Measurements from ENCODE around the gene ZNF516.

Gene ZNF516

DNA sequence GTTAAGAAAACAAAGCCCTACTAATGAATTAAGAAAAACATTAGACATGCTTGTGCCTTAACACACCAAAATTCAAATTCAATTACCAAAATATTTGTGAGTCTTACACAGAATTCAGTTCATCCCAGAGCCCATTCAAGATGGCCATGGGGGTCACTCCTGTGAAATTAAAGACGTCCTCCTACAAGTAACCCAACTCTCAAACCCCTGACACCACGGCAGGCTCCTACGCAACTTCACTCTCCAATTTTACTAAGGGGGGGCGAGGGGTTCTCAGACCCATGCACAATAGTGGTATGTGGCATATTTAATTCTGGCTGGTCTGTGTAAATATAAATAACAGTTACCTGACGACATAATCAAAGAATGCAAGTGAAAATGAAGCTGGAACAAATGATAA is 5.0 kb downstream of the ZNF516 start:
- TF ChIP-seq, protein P1, sequence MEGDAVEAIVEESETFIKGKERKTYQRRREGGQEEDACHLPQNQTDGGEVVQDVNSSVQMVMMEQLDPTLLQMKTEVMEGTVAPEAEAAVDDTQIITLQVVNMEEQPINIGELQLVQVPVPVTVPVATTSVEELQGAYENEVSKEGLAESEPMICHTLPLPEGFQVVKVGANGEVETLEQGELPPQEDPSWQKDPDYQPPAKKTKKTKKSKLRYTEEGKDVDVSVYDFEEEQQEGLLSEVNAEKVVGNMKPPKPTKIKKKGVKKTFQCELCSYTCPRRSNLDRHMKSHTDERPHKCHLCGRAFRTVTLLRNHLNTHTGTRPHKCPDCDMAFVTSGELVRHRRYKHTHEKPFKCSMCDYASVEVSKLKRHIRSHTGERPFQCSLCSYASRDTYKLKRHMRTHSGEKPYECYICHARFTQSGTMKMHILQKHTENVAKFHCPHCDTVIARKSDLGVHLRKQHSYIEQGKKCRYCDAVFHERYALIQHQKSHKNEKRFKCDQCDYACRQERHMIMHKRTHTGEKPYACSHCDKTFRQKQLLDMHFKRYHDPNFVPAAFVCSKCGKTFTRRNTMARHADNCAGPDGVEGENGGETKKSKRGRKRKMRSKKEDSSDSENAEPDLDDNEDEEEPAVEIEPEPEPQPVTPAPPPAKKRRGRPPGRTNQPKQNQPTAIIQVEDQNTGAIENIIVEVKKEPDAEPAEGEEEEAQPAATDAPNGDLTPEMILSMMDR (IDR thresholded peaks at IDR 0.05; ENCODE audit: extremely low read depth, missing control alignments): no peak
- no peak for DNase-seq (ENCODE audit: low spot score)

DNA sequence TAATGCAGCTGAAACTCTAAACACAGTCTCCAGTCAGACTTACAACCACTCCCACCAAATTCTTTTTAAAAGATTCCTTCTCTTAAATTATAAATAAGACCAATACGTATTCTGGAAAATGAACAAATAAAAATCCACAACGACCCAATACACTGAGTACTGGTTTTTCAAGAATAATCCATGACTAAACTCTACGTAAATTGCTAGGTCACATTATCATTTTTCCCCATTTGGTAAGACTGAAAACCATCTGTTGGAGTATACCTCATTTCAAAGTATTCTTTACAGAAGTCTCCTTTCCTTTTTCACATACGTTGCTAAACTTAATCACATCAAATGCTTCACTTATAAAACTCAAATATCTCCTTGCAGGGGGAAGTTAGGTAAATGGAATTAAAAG is 6.0 kb downstream of the ZNF516 start:
- DNase-seq (ENCODE audit: low spot score): no peak
- TF ChIP-seq, protein P1 (IDR thresholded peaks at IDR 0.05; ENCODE audit: extremely low read depth, missing control alignments): no peak

DNA sequence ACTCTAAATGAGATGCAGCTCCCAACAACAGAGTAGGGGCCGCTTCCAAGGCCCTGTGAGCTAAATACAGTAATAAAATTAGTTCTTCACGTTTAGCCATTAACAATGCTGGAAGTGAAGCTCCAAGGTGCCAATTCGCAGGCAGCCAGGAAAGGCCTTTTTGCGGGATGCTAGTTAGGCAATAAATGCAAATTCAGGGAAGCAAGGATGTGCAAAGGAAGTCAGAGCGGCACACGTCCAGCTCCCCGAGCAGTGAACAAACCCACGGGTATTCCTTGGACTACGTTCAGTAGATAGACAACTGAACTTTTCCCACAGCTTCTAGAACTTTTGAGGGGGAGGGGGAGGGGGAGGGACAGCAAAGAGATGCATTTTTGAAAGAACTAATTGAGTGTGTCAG is 6.9 kb downstream of the ZNF516 start:
- TF ChIP-seq, protein P1 (IDR thresholded peaks at IDR 0.05; ENCODE audit: extremely low read depth, missing control alignments): no peak
- DNase-seq (ENCODE audit: low spot score): no peak

DNA sequence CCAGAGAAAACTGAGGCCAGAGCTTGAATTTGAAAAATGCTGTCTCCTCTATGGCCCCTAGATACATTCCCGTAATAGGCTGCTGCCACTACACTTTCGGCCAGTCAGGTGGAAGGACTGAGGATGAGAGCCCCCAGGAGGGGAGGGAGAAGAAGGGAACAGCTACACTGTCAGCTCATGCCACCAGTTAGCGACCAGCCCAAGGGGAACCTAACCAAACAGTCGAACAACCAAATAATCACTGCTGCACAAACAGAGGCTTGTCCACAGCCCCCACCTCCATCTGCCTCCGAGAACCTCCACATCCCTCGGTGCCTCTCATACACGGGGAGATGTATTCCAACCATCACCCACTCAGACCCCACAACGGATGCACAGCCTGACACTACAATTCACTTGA is 7.3 kb downstream of the ZNF516 start:
- no peak for DNase-seq (ENCODE audit: low spot score)
- TF ChIP-seq, protein P1 (IDR thresholded peaks at IDR 0.05; ENCODE audit: extremely low read depth, missing control alignments): no peak

DNA sequence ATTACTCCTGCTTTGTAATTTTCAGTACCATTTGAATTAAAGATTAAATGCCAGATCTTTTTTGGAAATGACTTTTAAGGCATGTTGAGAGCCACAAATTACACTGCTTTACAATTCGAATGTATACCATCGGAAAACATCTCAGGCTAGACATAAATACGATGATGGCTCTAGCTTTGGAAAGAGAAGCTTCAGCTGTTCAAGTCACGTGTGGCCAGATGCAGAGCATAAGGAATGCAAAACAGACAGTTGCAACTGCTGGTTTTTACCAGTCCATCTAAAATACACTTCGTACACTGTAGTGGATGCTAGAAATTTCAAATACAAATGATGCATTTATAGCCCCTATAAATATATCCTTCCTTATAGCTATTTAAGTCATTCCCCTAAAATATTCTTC is 8.0 kb downstream of the ZNF516 start:
- DNase-seq (ENCODE audit: low spot score): no peak
- TF ChIP-seq, protein P1 (IDR thresholded peaks at IDR 0.05; ENCODE audit: extremely low read depth, missing control alignments): no peak

DNA sequence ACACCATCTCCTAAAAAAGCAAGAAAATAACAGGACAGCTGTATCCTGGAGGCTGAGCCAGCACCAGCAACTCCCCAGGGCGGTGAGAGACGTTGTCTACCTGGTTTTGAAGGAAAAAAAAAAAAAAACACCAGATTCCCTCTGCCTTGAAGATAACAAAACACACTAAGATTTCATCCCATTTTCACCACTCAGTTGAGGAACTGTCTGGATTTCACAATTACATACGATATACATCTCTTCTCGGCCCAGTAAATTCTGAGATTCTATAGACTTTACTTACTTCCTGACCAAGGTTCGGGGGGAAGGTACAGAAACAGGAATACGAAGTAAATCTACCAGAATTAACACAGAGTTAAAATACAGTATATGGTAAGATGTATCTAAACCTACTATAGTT is 8.5 kb downstream of the ZNF516 start:
- DNase-seq (ENCODE audit: low spot score): no peak
- TF ChIP-seq, protein P1 (IDR thresholded peaks at IDR 0.05; ENCODE audit: extremely low read depth, missing control alignments): no peak

DNA sequence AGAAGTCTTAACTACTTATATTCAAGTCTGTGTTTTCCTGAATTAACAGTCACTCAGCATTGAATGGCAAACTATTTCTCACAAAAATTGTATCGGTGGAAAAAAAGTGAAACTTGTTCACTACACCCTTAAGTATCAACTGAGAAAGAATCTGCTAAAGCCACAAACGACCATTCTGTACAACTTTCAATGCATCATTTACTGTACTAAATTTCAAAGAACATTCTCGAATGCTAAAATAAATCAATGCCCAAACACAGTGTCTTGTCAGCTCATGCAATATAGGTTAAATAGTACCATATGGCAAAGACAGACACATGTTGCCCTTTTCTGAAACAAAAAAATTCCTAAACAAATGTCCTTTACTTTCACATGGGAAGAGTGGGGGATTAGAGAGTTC is 9.0 kb downstream of the ZNF516 start:
- no peak for DNase-seq (ENCODE audit: low spot score)
- TF ChIP-seq, protein P1 (IDR thresholded peaks at IDR 0.05; ENCODE audit: extremely low read depth, missing control alignments): no peak

Data from GM20000 (cell line).